Type B pancreatic cell (in vitro differentiated cells): ENCODE data around the gene RNF13. TPM values are rescaled to one million over a fixed set of nuclear protein-coding genes. Genes with fewer than 3 reads are reported as not detected.
"Not testable (repeated sequence)": the region's sequence is repeated elsewhere in the genome, so short reads cannot be mapped to it uniquely, and the experiment has no call there.

ENCODE experiments used
- DNase-seq: peaks from one replicate; pipeline ENCODE4 v3.0.0; 2021; ENCODE audit warnings: mixed read lengths; ENCODE audit not compliant: unreplicated experiment; ENCODE audit errors: extremely low spot score
- H3K27ac Mint-ChIP-seq: 2 replicates; pipeline ENCODE4 v1.8.0; 2021; ENCODE audit warnings: mild to moderate bottlenecking, mixed read lengths
- H3K27me3 Mint-ChIP-seq: 2 replicates; pipeline ENCODE4 v1.8.0; 2021; ENCODE audit warnings: mixed read lengths
- H3K36me3 Mint-ChIP-seq: 2 replicates; pipeline ENCODE4 v1.8.0; 2021; ENCODE audit warnings: mixed read lengths
- H3K4me1 Mint-ChIP-seq: one replicate; pipeline ENCODE4 v1.8.0; 2021; ENCODE audit warnings: mixed read lengths; ENCODE audit not compliant: unreplicated experiment
- H3K4me3 Mint-ChIP-seq: 2 replicates; pipeline ENCODE4 v1.8.0; 2021; ENCODE audit warnings: mild to moderate bottlenecking, mixed read lengths
- H3K9me3 Mint-ChIP-seq: 2 replicates; pipeline ENCODE4 v1.8.0; 2021; ENCODE audit warnings: mixed read lengths
- total RNA-seq: library from RNA; stranded (reverse); gene quantifications from 2 replicates; pipeline ENCODE4 v1.2.1, GENCODE V29; 2021; ENCODE audit warnings: low replicate concordance
- TF ChIP-seq, protein P1 (sequence below): fragments of 200-600 bp; sonication (generic); conservative IDR thresholded peaks from 2 replicates; pipeline ENCODE4 v1.5.0; 2021; ENCODE audit warnings: antibody characterized with exemption, mild to moderate bottlenecking

The RNF13 gene
- total RNA-seq, 1 donor from 2014 or later = 40.6 TPM

DNA sequence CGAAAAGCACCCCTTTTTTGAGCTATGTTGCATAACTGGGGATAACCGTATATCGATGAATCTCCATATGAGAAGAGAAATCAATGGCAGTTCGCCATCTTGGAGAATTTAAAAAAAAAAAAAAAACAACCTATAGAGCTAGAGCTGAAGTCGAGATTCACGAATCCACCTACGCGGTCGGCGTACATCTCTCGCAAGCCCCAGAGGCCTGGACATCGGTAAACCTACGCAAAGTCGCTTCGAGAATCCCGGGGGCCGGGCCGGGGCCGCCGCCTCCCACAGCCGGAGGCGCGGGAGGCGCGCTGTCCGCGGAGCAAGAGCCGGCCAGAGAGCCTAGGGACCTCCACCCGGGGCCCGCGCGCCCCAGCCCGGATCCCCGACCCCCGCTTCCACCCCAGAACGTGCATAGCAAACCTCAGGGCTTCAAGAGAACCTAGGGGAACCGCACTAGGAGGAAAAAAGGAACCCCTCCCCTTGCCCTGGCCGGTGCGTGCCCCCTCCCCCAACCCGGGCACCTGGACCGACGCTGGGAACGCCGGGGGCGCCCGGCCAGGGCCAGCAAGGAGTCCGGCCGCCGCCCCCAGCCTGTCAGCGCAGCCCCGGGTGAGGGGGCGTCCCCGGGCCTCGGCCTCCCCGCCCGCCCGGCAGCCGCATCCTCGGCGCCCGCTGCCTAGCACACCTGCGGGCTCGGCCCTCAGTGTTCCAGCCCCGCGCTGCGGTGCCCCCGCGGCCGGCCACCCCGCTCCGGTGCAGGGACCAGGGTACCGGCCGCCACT lies 157.1 kb downstream of the RNF13 start:
- TF ChIP-seq, protein P1, sequence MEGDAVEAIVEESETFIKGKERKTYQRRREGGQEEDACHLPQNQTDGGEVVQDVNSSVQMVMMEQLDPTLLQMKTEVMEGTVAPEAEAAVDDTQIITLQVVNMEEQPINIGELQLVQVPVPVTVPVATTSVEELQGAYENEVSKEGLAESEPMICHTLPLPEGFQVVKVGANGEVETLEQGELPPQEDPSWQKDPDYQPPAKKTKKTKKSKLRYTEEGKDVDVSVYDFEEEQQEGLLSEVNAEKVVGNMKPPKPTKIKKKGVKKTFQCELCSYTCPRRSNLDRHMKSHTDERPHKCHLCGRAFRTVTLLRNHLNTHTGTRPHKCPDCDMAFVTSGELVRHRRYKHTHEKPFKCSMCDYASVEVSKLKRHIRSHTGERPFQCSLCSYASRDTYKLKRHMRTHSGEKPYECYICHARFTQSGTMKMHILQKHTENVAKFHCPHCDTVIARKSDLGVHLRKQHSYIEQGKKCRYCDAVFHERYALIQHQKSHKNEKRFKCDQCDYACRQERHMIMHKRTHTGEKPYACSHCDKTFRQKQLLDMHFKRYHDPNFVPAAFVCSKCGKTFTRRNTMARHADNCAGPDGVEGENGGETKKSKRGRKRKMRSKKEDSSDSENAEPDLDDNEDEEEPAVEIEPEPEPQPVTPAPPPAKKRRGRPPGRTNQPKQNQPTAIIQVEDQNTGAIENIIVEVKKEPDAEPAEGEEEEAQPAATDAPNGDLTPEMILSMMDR = no peak
- Mint-ChIP-seq H3K9me3 (no peaks in the 10 kb centered on the region), H3K27ac (peak overlapping the region; percentile 95), H3K4me3 (peak overlapping the region; percentile 95), H3K36me3 (peaks cover 20% of the 10 kb centered on the region), H3K27me3 (peaks cover 3% of the 10 kb centered on the region), H3K4me1 (peaks cover 42% of the 10 kb centered on the region)
- peak; percentile 85 for DNase-seq

- TF ChIP-seq, protein P1 = no peak
- H3K36me3 Mint-ChIP-seq = peaks cover 14% of the 10 kb centered on the region
These were observed 157.8 kb downstream of the RNF13 start, which contains the start of gene PFN2 for GRCh38 chr3:149970716-149971402. Gene PFN2 (minus strand): TSS chr3:149970895. CDS start chr3:149970856, 39 bp downstream.

DNA sequence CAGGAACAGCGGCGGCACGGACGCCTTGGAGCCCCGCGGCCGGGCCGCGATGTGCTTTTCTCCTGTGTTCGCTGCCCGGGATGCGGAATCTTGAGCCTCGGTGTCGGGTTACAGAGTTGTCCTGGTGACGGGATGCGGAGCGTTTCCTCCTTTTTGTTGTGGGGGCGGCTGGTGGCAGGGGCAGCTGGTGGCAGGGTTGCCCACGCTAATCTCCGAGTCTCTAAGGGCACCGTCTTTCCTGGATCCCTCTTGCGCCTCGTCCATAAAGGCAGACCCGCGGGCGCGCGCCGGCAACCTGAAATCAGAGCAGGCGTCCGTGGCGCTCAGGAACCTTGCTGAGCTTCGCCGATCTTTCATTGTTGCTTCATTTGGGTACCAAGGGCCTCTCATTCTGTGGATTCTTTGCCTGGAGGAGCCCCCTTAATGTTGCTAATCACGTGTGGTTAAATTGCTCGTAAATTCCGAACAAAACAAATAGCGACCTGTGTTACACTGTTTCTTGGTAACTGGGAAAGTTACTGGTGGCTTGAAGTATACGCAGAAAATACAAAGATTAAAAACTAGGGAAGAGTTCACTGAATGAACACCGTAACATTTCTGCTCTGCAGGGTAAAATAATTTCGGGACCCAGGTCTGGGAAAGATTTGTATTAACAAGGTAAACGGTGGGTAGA lies 158.5 kb downstream of the RNF13 start:
- TF ChIP-seq, protein P1 = no peak
- H3K27ac Mint-ChIP-seq = peak overlapping the region; percentile 97
- H3K4me1 Mint-ChIP-seq = peaks cover 32% of the 10 kb centered on the region

More at GRCh38 chr3:149970716-149971402, 157.8 kb downstream of the RNF13 start, which contains the start of gene PFN2:
- Mint-ChIP-seq H3K27ac (peak within 1 kb of the TSS; percentile 97), H3K27me3 (peaks cover 3% of the 10 kb centered on the region), H3K4me1 (peaks cover 36% of the 10 kb centered on the region), H3K9me3 (no peaks in the 10 kb centered on the region), H3K4me3 (peak within 1 kb of the TSS; percentile 98)
- DNase-seq = peak; percentile 89

DNA sequence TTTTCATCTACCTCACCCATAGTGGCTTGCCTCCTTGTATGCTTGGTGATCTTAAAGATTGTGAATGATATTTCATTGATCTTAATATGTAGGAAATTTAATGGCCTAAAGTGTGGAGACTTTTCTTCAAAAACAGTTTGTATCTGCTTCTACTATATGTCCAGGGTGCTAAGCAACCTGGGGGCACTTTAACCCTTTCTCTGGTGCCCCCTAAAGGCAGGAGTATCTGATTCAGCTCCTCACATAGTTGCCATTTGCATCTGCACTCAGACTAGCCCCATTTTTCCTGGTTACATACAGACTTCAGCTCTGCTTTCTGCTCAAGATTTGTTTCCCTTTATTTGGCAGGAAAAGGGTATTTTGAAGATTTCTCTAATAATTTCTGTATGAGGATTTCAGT lies 162.9 kb downstream of the RNF13 start:
- H3K27ac Mint-ChIP-seq = no peak overlapping the region
- no peaks in the 10 kb centered on the region for H3K27me3 Mint-ChIP-seq
- H3K4me1 Mint-ChIP-seq = peaks cover 22% of the 10 kb centered on the region
- no peak overlapping the region for H3K4me3 Mint-ChIP-seq
- peaks cover 4% of the 10 kb centered on the region for H3K9me3 Mint-ChIP-seq
- TF ChIP-seq, protein P1 = no peak
- H3K36me3 Mint-ChIP-seq = peaks cover 3% of the 10 kb centered on the region
- no peak for DNase-seq

More for the DNA sequence above, 158.5 kb downstream of the RNF13 start:
- Mint-ChIP-seq H3K4me3 (peak overlapping the region; percentile 98), H3K27me3 (peaks cover 3% of the 10 kb centered on the region), H3K36me3 (peaks cover 8% of the 10 kb centered on the region), H3K9me3 (no peaks in the 10 kb centered on the region)
- no peak for DNase-seq

DNA sequence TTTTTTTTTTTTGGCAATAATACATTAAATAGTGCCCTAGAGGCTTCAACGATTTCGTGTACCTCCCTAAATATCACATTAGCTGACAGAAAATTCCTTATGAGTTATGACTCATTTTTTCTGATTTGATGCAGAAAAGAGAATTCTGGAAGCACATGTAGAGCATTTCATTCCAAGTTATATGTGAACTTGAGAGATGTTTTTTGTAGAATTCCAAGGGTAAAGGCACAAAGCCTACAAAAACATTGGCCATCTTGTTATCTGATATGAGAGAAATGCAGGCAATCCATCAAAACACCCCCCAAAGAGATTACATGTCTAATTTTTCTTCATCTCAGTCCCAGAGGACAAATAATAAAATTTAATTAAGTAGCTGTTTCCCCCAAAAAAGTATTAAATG lies 164.4 kb downstream of the RNF13 start:
- H3K9me3 Mint-ChIP-seq = peaks cover 6% of the 10 kb centered on the region
- H3K27ac Mint-ChIP-seq = no peak overlapping the region
- peaks cover 3% of the 10 kb centered on the region for H3K36me3 Mint-ChIP-seq
- H3K4me1 Mint-ChIP-seq = peaks cover 16% of the 10 kb centered on the region
- TF ChIP-seq, protein P1 = no peak
- DNase-seq = no peak
- no peaks in the 10 kb centered on the region for H3K27me3 Mint-ChIP-seq
- H3K4me3 Mint-ChIP-seq = no peak overlapping the region

DNA sequence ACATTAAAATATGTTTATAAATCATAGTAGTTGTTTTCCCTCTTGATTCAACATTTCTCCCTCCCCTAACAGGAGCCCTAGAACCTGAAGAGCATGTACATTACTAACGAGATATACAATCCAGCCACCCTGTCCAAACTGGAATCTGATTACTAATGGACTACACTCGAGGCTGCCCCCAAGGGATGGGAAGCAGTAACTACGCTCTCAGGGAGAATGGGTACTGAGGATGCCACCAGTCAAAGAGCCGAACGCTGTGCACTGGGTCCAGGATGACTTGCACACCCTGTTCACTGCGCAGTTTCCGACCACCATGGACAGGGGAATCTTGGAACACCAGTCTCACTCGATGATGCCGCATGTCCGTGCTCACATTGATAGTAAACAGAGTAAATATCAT lies 169.0 kb downstream of the RNF13 start:
- H3K36me3 Mint-ChIP-seq, H3K4me3 Mint-ChIP-seq, H3K4me1 Mint-ChIP-seq, DNase-seq, H3K27me3 Mint-ChIP-seq, H3K9me3 Mint-ChIP-seq, H3K27ac Mint-ChIP-seq: not testable (repeated sequence)

- DNase-seq, H3K4me3 Mint-ChIP-seq, H3K27me3 Mint-ChIP-seq, H3K9me3 Mint-ChIP-seq, H3K27ac Mint-ChIP-seq, H3K4me1 Mint-ChIP-seq, H3K36me3 Mint-ChIP-seq: not testable (repeated sequence)
These were observed 170.0 kb downstream of the RNF13 start for GRCh38 chr3:149983053-149983452.
